ENCODE results near the gene ARL8A.
A peak's percentile ranks its signal among the peaks of the same experiment; 100 is the strongest.
"Not testable (repeated sequence)": the region's sequence is repeated elsewhere in the genome, so short reads cannot be mapped to it uniquely, and the experiment has no call there.

The ARL8A gene

DNA sequence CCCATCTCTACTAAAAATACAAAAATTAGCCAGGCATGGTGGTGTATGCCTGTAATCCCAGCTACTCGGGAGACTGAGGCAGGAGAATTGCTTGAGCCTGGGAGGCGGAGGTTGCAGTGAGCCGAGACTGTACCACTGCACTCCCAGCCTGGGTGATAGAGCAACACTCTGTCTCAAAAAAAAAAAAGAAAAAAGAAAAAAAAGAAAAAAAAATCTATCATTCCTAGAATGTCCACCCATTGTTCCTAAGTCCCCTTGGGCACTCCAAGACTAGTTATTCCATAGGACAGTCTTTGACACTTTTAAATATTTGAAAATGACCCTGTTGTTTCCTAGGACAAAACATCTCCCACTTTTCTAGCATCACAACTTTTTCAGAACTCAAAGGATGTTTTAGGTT is 3.1 kb downstream of the ARL8A start:
- not testable (repeated sequence) for DNase-seq (ENCODE audit: low read depth in 1 of 2, low spot score in 1 of 2)

DNA sequence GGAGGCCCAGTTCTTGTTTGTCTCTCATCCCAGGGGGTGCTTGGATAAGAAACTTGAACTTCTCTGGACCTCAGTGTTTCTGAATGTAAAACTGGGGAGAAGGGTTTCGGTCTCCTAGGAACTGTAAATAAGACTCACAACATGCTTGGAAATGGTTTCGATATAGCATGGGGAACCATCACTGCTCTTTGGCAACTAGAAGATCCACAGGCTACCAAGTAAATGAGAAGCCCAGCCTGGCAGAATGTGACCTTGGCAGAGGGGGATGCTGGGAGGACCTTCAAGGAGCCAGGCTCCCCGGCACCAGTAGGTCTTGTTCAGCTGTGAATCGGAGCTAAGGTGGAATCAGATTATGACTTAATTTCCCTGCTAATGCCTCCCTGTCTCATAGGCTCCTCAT is 3.7 kb downstream of the ARL8A start:
- DNase-seq (ENCODE audit: low read depth in 1 of 2, low spot score in 1 of 2), result no peak

DNA sequence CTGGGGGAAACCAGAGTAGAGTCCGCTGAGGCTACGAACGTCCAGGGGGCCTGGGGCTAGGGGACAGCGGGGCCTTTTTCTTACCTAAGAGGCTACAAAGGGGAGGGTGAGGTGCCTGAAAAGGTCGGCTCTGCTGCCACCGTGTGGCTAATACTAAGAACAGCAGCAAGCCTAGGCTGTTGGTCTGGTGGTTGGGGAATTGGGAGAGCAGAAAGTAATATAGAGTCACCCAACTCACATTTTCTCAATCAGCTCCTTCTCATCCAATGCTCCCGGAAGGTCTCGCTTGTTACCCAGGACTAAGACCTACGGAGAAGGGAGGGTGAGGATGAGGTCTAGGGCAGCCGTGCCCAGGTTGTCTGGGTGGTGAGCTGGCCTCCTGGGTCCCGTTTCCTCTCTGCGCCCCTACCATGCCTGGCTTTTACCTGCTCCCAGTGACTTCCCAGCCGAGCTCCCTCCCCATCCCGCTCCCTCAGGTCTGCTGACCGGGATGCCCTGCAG is 9.3 kb downstream of the ARL8A start:
- peak in 1 of 2 donors; percentile 18 for DNase-seq (ENCODE audit: low read depth in 1 of 2, low spot score in 1 of 2)

DNA sequence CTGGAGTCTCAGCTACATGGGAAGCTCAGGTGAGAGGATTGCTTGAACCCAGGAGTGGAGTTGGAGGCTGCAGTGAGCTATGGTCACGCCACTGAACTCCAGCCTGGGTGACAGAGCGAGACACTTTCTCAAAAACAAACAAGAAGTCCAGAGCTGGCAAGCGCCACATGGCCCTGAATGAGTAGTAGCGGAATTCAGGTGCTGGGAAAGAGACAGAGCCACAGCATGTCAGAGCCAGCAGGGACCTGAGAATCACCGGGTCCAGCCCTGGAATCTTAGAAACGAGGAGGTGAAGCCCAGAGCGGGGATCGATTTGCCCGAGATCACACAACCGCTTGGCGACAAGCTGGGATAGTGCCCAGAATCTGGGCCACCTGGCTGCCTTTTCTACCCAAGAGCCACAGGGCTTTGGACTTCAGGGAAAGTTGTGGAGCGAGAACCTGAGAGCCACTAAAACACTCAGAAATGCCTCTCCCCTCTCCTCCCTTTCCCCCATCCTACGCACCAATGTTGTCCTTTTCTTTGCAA is 9.8 kb downstream of the ARL8A start:
- no peak for DNase-seq (ENCODE audit: low read depth in 1 of 2, low spot score in 1 of 2)

DNA sequence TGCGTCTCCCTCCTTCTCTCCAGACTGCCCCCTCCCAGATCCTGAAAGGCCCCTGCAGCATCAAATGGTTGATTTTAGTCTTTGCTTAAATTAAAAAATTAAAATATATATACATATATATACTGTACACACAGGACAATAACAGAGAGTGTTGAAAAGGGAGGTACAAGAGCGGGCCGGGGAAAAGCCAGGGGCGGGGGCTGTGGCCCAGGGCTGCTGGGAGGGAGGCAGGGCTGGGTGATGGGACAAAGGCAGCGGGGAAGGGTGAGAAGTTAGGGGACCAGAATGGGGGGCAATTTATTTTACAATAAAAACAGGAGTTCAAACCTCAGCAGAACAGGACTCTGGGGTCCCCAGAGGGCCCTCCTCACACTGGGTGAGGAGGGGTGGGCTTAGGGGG is 10.5 kb downstream of the ARL8A start:
- no peak for DNase-seq (ENCODE audit: low read depth in 1 of 2, low spot score in 1 of 2)

DNA sequence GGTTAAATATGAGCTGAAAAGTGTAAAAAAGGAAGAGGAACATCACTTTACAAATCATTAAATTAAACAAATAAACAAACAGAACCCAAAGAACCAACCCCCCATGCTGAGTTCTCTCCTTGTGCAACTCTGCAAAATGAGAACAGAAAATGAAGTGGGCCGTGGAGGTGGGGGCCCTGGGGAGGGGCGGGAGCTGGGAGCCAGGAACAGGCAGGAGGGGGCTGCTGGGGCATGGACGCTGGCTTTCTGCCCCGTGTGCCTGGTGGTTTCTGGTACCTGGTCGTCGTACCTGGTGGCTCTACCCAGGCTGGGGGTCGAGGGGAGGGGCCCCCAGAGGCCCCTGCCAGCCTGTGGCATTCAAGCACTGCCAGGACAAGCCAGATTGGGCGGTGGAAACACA is 11.0 kb downstream of the ARL8A start:
- DNase-seq (ENCODE audit: low read depth in 1 of 2, low spot score in 1 of 2), result no peak

DNA sequence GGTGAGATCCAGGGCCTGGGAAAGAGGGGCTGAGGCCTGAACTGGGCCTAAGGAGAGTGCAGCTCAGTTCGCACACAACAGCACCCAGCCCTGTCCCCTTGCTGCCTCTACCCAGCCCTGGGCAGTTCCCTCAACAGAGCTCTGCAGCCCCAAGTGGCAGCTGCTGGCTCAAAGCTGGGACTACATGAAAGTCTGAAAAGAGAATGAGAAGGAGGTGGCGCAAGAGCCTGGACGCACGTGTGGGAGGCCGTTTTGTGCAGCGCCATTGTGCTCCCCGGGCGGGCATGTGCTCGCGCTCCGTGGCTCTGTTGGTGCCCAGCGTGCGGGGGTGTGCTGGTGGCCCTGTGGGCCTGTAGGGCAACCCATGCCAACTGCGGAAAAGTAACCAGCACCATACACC is 11.5 kb downstream of the ARL8A start:
- DNase-seq (ENCODE audit: low read depth in 1 of 2, low spot score in 1 of 2), result no peak

DNA sequence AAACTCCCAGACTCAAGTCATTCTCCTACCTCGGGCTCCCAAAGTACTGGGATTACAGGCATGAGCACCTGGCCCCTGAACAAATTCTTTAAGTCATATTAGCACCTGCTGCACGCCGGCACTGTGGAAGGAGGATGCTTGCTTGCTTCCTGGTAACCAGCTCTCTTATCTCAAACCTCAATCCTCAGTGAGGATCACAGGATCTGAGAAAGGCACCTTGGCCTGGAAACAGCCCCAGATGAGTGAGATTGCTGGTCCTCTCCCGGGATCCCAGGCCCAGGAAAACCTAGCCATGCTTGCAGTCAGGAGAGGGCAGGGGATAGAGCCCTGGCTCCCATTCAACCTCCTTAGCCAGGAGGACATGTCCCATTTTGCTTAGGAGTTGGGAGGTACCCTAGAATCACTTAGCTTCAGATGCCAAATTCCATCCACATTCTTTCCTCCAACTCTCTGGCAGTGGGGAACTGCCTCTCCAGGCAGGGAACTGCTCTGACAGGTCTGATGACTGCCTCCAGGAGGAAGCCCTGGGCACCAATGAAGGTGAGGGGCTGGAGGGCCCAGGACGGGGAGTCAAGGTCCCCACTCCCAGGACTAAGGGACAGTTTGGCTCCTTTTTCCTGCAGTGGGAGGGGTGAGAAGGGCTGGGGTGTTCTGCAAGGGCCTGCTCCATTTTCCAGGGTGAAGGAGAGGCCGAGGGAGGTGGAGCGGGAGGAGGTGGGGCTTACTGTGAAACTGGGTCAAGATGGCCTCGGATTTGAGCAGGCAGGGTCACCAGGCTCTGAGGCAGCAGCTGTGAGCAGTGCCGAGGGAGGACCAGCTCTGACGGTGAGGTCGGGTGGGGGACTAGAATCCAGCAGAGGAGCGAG is 12.3 kb downstream of the ARL8A start:
- no peak for DNase-seq (ENCODE audit: low read depth in 1 of 2, low spot score in 1 of 2)

DNA sequence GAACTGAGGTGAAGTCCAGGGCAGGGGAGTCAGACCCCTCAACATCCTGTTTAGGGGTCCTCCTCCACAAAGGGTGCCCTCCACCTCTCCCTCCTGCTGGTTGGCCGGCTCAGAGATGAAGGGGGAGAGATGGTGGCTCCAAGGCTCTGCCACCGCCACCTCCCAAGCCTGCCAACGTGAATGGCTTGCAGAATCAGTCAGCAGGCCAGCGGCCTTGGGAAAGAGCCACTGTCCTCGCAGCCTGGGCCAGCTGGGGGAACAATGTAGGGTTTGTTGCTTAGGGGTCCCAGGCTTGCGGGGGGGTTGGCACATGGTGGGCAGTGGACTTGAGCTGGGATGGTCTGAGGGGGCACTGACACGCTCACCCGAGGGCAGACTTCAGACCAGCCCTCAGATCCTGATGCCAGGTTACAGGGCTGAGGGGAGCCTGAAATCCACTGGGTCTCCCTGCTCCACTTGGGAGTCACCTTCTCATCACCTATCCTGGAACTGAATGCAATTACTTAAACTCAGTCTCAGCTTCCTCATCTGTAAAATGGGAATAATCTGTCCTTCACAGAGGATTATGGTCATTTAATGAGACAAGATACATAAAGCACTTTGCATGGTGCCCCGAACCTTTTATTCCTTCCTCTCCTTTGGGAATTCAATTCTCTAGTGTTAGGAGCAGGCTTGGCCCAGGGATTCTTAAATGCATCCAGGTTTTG is 13.6 kb downstream of the ARL8A start:
- DNase-seq (ENCODE audit: low read depth in 1 of 2, low spot score in 1 of 2), result no peak

DNA sequence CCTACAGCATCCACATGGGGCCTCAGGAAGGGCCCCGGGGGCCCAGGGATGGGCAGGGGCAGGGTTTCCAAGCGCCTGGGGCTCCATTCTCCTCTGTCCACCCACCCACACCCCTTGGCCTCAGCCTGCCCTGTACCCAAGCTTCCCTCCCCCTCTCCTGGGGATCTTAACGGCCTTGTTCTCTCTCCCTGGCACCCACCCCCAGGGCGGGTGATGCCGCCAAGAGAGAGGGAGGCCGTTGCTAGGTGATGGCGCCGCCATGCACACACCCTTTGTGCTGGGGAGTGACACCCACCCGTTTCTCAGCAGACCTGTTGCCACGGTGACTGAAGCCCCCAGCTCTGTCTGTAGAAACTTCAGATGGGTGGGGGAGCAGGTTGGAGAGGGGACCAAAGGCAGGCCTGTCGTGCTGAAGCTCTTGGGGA is 14.2 kb downstream of the ARL8A start:
- DNase-seq (ENCODE audit: low read depth in 1 of 2, low spot score in 1 of 2), result no peak

DNA sequence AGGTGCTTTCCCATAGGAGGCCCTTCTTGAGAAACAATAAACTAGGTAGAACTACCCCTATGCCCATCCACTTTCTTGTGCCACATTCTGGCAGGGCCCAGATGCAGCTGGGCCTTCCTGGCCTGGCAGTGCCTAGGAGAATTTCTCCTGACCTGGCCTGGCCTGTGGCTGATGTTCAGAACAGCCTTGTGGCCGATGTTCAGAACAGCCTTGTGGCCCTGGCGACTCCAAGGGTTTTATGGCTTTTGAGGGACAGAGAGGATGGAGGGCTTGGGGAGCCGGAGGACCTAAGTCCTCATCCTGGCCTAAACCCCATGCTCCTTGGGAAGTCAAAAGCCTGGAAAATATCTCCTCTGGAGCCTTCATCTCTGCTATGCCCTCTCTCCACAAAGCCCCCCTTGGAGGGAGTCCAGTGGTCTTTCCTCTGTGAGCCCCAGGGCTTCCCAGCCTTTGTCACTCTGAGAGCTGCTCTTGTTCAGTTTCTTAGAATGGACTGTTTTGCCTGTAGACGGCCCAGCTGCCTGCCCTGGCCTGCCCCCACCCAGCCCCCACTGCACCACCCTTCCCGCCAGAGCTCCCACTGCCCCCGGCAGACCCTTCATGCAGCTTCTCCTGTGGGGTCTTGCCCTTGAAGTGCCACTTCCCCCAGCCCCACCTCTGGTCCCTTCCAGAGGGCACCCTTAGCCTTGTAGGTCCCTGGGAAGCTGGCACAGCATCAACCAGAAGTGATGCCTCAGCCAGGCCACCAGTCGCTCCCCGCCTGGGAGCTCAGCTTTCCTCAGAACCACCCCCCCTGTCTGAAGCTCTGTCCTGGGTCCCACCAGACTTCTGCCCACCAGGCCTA is 14.9 kb downstream of the ARL8A start:
- DNase-seq (ENCODE audit: low read depth in 1 of 2, low spot score in 1 of 2), result no peak

DNA sequence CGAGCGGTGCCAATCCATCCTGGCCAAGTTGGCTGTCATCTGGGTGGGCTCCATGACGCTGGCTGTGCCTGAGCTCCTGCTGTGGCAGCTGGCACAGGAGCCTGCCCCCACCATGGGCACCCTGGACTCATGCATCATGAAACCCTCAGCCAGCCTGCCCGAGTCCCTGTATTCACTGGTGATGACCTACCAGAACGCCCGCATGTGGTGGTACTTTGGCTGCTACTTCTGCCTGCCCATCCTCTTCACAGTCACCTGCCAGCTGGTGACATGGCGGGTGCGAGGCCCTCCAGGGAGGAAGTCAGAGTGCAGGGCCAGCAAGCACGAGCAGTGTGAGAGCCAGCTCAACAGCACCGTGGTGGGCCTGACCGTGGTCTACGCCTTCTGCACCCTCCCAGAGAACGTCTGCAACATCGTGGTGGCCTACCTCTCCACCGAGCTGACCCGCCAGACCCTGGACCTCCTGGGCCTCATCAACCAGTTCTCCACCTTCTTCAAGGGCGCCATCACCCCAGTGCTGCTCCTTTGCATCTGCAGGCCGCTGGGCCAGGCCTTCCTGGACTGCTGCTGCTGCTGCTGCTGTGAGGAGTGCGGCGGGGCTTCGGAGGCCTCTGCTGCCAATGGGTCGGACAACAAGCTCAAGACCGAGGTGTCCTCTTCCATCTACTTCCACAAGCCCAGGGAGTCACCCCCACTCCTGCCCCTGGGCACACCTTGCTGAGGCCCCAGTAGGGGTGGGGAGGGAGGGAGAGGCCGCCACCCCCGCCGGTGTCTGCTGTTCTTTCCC is 16.5 kb downstream of the ARL8A start:
- DNase-seq (ENCODE audit: low read depth in 1 of 2, low spot score in 1 of 2), result no peak

DNA sequence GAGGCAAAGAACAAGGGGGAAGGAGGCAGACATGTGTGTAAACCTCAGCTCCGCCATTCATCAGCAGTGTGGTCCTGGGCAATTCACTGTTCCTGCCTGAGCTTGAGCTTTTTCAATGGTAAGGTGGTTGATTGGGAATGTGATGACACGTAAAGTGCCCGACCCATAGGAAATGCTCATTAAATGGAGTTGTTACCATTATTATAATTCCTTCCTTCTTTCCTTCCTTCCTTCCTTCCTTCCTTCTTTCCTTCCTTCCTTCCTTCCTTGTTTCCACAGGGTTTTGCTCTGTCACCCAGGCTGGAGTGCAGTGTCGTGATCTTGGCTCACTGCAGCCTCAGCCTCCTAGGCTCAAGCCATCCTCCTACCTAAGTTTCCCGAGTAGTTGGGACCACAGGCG is 17.5 kb downstream of the ARL8A start:
- DNase-seq (ENCODE audit: low read depth in 1 of 2, low spot score in 1 of 2), result no peak

DNA sequence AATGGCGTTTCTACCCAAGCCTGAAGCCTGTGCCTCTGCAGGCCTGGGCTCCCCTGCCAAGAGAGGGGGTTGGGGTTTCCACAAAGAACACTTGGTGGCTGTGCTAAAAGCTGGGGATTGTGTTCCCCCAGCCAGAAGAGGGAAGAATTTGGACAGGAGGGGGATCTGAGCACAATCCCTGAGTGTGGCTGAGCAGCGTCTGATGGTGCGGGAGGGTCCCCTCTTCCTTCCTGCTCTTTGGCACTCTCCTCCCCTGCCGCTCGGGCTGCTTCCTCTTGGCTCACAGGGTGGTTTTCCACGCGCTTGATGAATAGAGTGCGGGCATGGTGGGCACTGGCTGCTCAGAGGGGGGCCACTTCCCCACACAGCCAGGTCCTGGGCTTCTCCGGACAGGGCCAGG is 18.1 kb downstream of the ARL8A start:
- DNase-seq (ENCODE audit: low read depth in 1 of 2, low spot score in 1 of 2), result no peak

DNA sequence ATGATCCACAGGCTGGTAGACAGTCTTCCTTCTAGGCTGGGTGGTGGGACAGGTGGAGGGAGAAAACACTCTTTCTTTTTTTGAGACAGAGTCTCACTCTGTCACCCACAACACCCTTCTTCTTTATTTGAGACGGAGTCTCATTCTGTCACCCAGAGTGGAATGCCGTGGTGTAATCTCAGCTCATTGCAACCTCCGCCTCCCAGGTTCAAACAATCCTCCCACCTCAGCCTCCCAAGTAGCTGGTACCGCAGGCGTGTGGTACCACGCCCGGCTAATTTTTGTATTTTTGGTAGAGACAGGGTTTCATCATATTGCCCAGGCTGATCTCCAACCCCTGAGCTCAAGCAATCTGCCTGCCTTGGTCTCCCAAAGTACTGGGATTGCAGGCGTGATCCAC is 18.9 kb downstream of the ARL8A start:
- DNase-seq (ENCODE audit: low read depth in 1 of 2, low spot score in 1 of 2), result no peak

DNA sequence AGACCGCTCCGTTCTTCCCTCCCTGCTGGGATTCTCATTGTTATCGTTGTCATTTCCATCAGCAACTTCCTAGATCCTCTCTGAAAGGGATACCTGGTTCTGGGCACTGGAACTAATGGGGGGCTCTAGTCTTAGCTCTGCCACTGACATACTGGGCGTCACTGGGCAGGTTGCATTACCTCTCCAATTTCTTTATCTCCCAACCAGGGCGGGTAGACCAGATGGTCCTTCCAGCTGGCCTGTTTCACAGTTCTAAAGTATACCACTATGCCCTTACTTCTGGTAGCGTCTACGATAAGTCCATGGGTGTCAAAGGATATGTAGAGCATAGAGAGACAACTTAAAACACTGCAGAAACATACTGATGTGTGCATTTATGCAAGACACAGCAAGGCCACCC is 20.4 kb downstream of the ARL8A start:
- DNase-seq (ENCODE audit: low read depth in 1 of 2, low spot score in 1 of 2), result no peak

DNA sequence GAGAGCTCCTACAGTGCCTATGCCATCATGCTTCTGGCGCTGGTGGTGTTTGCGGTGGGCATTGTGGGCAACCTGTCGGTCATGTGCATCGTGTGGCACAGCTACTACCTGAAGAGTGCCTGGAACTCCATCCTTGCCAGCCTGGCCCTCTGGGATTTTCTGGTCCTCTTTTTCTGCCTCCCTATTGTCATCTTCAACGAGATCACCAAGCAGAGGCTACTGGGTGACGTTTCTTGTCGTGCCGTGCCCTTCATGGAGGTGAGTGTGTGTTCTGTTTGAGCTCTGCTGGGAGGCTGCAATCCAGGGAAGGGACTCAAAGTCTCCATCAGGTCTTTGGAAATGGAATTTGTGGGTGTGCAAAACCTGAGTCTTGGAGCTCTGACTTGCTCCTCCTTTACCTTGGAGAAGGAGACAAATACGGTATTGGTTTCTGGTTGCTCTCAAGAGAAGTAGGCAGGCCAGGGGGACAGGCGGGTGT is 21.2 kb downstream of the ARL8A start:
- no peak for DNase-seq (ENCODE audit: low read depth in 1 of 2, low spot score in 1 of 2)

DNA sequence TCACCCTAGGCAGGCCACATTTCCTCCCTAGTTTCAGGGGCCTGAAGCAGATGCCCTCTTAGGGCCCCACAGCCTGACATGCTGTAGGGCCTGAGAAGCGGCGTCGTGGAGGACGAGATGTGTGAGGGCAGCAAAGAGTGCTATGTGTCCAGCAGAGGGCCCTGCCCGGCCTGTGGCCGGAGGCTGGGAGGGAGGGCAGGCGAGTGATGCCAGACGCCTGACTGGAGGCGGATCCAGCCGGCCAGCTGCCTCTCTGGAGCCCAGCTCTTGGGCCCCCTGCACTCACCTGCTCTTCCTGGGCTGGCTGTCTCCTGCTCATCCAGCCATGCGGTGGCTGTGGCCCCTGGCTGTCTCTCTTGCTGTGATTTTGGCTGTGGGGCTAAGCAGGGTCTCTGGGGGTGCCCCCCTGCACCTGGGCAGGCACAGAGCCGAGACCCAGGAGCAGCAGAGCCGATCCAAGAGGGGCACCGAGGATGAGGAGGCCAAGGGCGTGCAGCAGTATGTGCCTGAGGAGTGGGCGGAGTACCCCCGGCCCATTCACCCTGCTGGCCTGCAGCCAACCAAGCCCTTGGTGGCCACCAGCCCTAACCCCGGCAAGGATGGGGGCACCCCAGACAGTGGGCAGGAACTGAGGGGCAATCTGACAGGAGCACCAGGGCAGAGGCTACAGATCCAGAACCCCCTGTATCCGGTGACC is 21.8 kb downstream of the ARL8A start, which contains the start of gene GPR37L1:
Gene GPR37L1, plus strand, starts transcription at position 279 of the 697 bp plus-strand sequence. Its CDS starts 47 bp downstream, at position 326.
- no peak for DNase-seq (ENCODE audit: low read depth in 1 of 2, low spot score in 1 of 2)

DNA sequence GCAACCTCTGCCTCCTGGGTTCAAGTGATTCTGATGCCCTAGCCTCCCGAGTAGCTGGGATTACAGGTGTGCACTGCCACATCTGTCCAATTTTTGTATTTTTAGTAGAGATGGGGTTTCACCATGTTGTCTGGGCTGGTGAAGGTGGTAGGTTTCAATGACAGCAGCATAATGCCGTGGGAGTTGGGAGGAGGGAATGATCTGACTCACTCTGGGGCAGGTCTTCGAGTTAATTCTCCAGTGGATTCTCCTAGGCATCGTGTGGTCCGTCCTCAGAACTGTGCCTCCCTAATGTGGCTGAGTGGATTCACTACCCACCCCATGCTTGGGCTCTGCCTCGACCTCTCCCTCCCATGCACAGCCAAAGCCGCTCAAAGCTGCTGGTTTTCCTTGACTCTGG is 23.5 kb downstream of the ARL8A start:
- no peak for DNase-seq (ENCODE audit: low read depth in 1 of 2, low spot score in 1 of 2)
